ENCODE results near the gene SMAD6.

Gene SMAD6

GRCh38 chr15:66655511-66655910, 46.5 kb upstream of the SMAD6 start:
- TF ChIP-seq CTCF (IDR thresholded peaks at IDR 0.05; ENCODE audit: insufficient read depth, low read depth, low read length, missing control alignments) = no peak
- H3K4me3 ChIP-seq (ENCODE audit: low read length) = no peak overlapping the region

GRCh38 chr15:66655997-66656396, 46.0 kb upstream of the SMAD6 start:
- no peak for TF ChIP-seq CTCF (IDR thresholded peaks at IDR 0.05; ENCODE audit: insufficient read depth, low read depth, low read length, missing control alignments)
- no peak overlapping the region for H3K4me3 ChIP-seq (ENCODE audit: low read length)
- DNase-seq (ENCODE audit: low read depth) = peak; percentile 65

More at GRCh38 chr15:66655511-66655910, 46.5 kb upstream of the SMAD6 start:
- no peak for DNase-seq (ENCODE audit: low read depth)

DNA sequence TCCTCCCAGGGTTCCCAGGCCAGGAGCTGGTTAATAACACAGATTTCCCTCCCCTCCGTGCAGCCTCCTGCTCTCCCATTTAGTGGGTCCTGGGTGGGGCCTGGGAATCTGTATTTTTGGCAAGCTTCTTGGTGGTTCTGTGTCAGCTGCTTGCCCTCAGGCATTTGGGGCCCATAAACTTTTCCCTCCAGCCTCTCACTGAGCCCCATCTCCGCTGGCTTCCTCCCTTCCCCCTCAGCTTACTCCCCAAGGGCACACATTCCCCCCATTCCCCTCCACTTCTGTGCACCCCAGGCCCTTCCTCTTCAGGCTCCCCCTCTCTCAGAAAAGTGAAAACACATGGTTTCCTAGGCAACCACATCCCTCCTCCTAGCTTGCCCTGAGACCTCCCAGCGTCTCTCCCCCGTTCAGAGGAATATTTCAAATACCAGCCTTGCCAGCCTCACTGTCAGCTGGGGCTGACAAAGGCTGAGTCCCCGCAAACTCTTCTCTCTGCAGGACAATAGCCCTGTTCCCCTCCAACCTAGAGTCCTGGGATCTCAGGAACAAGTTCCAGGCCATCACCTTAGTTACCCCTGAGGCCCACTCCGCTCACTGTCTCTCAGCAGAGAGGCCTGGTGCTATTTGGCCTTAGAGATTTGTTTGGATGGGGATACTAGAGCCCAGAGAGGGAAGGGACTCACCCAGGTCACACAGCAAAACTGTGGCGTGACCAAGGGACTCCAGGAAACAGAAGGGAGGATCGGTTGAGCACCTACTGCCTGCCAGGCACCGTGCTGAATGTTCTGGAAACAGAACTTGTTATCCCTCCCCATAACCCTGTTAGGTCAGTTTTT, 44.6 kb upstream of the SMAD6 start:
- no peak overlapping the region for H3K4me3 ChIP-seq (ENCODE audit: low read length)
- no peak for TF ChIP-seq CTCF (IDR thresholded peaks at IDR 0.05; ENCODE audit: insufficient read depth, low read depth, low read length, missing control alignments)
- no peak for DNase-seq (ENCODE audit: low read depth)

DNA sequence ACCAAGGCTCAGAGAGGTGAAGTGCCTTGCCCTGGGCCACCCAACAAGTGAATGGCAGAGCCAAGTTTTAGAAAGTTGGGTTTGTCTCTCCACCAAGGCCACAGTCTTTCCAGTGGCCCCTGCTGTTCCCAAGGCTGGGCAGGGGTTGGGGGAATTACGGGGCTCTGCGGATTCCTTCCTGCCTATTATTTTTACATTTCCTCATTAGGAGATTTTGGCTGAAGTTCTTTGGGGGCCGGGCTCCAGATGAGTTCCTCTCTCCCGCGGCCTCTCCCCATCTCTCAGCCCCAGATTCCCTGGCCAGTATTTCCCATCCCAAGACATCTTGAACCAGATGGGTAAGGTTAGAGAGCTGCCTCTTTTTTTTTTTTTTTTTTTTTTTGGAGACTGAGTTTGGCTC, 44.0 kb upstream of the SMAD6 start:
- no peak for TF ChIP-seq CTCF (IDR thresholded peaks at IDR 0.05; ENCODE audit: insufficient read depth, low read depth, low read length, missing control alignments)
- DNase-seq (ENCODE audit: low read depth) = no peak

GRCh38 chr15:66658855-66659254, 43.2 kb upstream of the SMAD6 start:
- DNase-seq (ENCODE audit: low read depth) = no peak
- TF ChIP-seq CTCF (IDR thresholded peaks at IDR 0.05; ENCODE audit: insufficient read depth, low read depth, low read length, missing control alignments) = no peak
- H3K4me3 ChIP-seq (ENCODE audit: low read length) = no peak overlapping the region

More for the DNA sequence above, 44.0 kb upstream of the SMAD6 start:
- no peak overlapping the region for H3K4me3 ChIP-seq (ENCODE audit: low read length)

DNA sequence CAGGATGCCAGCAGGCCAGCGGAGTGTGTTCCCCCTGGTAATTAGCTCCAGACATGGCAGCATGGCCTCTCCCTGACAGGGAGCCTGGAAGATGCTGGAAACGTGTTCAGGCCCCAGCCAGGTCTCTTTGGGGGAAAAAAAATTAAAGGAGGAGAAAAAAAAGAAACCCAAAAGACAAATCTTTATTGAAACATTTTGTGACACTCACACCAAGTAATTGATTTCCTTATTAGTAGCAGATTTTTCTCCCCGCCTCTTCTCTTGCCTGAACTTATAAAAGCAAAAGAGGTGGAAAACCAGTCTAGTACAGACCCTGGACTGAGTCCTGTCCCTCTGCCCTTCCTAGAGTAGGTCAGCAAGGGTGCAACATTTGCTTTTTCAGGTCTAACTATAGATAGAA, 42.7 kb upstream of the SMAD6 start:
- H3K4me3 ChIP-seq (ENCODE audit: low read length) = no peak overlapping the region
- DNase-seq (ENCODE audit: low read depth) = no peak
- TF ChIP-seq CTCF (IDR thresholded peaks at IDR 0.05; ENCODE audit: insufficient read depth, low read depth, low read length, missing control alignments) = no peak
